ENCODE measurements around the gene RNGTT.

Gene RNGTT

GRCh38 chr6:89007209-89008000, 44.0 kb upstream of the RNGTT start:
- TF ChIP-seq CTCF (IDR thresholded peaks at IDR 0.05; ENCODE audit: low read depth, low read length) = no peak
- no peak overlapping the region for H3K4me3 ChIP-seq (ENCODE audit: low read depth, low read length)

- H3K4me3 ChIP-seq (ENCODE audit: low read depth, low read length) = no peak overlapping the region
- no peak for TF ChIP-seq CTCF (IDR thresholded peaks at IDR 0.05; ENCODE audit: low read depth, low read length)
Measured at GRCh38 chr6:89002523-89002922, 39.1 kb upstream of the RNGTT start.

- no peak for TF ChIP-seq CTCF (IDR thresholded peaks at IDR 0.05; ENCODE audit: low read depth, low read length)
- no peak overlapping the region for H3K4me3 ChIP-seq (ENCODE audit: low read depth, low read length)
Measured at GRCh38 chr6:88997327-88997726, 33.9 kb upstream of the RNGTT start.

- TF ChIP-seq CTCF (IDR thresholded peaks at IDR 0.05; ENCODE audit: low read depth, low read length) = no peak
- H3K4me3 ChIP-seq (ENCODE audit: low read depth, low read length) = no peak overlapping the region
Measured at GRCh38 chr6:88992741-88993552, 29.5 kb upstream of the RNGTT start.

- no peak for TF ChIP-seq CTCF (IDR thresholded peaks at IDR 0.05; ENCODE audit: low read depth, low read length)
- H3K4me3 ChIP-seq (ENCODE audit: low read depth, low read length) = no peak overlapping the region
Measured at GRCh38 chr6:88989215-88989614, 25.8 kb upstream of the RNGTT start.

GRCh38 chr6:88987922-88988321, 24.5 kb upstream of the RNGTT start:
- H3K4me3 ChIP-seq (ENCODE audit: low read depth, low read length) = no peak overlapping the region
- no peak for TF ChIP-seq CTCF (IDR thresholded peaks at IDR 0.05; ENCODE audit: low read depth, low read length)

GRCh38 chr6:88985901-88986300, 22.5 kb upstream of the RNGTT start:
- no peak for TF ChIP-seq CTCF (IDR thresholded peaks at IDR 0.05; ENCODE audit: low read depth, low read length)
- H3K4me3 ChIP-seq (ENCODE audit: low read depth, low read length) = no peak overlapping the region

All from WI38 (cell line).